Stimulated activated CD4-positive, alpha-beta T cell treated with anti-CD3 and anti-CD28 coated beads, Interleukin-1b, Interleukin-23, amount 100 ng/mL, for 1 hour (primary cell): Measurements from ENCODE around the gene NPHP4.

Experiments used
- DNase-seq, 2 donors: peaks; one replicate each; pipeline ENCODE4 v3.0.0-alpha.2; 2020; ENCODE audit warnings: low read depth in 2 of 2

Gene NPHP4

GRCh38 chr1:5950201-5950895, 41.9 kb downstream of the NPHP4 start:
- no peak for DNase-seq

DNA sequence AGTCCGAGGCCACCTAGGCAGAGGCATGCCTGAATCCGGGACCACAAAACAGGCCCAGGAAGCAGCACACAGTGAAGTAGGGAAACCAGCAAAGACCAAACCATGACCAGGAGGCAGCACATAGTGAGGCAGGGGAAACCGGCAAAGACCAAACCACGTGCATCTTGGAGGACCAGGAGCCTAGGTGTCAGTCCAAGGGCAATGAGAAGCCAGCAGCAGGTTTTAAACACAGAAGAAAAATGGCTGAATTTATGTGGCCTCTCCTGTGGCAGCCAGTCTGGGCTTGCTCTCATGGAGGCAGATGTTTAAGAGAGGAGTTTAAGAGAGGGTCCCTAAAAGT, 42.5 kb downstream of the NPHP4 start:
- no peak for DNase-seq

DNA sequence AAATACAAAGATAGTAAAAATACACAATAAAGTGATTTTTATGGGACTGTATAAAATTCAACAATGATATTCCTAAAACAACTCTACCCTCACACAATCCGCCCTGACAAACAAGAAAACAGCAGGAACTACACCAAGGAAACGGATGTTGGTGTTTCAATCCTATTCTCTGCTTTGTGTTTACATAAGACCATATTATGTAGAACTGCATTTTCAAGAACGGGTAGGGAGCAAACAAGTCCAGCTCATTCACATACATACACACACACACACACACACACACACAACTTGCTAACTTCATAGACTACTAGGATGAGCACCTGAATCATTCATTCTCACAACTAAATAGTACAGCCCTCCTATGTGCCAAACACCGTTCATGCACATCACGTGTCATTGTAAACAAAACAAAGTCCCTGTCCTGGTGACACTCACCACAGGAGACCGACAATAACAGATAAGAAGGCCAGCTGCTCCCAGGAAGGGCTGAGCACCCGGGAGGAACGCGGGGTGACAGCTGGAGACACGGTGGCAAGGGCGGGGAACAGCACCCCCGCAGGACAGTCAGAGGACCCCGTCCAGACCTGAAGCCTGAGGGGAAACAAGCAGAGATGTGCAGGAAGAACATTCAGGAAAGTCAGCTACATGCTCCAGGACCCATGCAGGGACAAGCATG, 43.0 kb downstream of the NPHP4 start:
- DNase-seq = no peak

- no peak for DNase-seq
These were observed 43.6 kb downstream of the NPHP4 start for GRCh38 chr1:5948681-5949005.

DNA sequence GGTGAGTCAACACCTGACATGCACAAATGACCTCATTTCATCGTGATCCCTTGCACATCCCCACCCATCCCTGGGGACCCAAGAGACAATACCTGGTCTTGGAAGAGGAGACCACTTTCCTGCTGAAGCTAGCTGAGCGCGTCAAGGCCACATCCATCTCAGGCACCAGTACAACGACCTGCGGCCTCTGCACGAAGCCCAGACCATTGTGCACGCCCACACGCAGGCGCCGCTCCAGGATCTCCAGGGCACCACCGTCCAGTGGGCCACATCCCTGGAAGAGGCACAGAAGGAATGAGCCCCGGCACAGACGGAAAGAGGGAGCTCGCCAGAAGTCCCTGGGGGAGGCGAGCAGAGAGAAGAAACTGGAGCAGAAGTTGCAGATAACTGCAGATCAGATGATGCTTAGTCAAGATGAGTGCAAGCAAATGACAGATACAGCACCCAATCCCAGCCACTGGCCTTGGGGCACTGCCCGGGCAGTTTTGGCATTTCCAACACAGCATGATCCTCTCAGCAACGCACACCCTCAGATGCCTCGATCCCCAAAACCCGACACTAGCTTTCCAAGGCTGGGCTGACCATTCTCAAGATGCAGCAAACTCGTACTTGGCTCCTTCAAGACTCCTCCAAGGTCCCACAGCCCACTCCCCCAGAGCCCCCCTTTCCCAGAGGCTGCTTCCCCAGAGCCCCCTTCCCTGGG, 44.1 kb downstream of the NPHP4 start:
- no peak for DNase-seq

GRCh38 chr1:5947071-5947821, 45.0 kb downstream of the NPHP4 start:
- no peak for DNase-seq

- no peak for DNase-seq
These were observed 46.8 kb downstream of the NPHP4 start for GRCh38 chr1:5945445-5945844.

GRCh38 chr1:5944843-5945167, 47.4 kb downstream of the NPHP4 start:
- DNase-seq = no peak

- DNase-seq = no peak
These were observed 47.9 kb downstream of the NPHP4 start for GRCh38 chr1:5944154-5944842.

GRCh38 chr1:5943343-5944124, 48.7 kb downstream of the NPHP4 start:
- no peak for DNase-seq

GRCh38 chr1:5941671-5942070, 50.6 kb downstream of the NPHP4 start:
- DNase-seq = no peak

DNA sequence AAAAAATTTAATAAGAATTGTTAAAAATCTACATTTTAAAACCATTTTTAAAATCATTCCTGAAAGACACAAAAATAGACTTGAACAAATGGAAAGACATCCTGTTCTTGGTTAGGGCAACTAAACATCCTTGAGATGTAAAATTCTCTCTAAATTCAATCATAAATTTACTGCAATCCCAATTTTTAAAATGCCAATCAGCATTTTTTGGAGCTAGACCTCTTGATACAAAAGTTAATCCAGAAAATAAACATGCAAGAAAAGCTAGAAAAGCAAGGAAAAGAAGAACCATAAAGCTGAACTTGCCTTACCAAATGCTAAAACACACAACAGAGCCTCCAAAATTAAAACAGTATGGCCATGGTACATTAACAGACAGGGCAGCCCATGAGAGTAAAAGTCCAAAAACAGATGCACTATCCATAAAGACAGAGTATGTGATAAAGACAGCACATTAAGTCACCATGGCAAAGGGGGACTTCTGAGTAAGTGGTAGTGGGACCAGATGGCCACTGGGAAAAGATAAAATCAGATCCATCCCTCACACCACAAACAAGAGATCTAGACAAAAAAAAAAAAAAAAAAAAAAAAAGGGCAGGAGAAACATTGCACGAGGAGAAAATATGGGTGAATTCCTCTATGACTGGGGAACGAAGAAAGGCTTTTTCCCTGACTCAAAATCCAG, 51.4 kb downstream of the NPHP4 start:
- DNase-seq = no peak

DNA sequence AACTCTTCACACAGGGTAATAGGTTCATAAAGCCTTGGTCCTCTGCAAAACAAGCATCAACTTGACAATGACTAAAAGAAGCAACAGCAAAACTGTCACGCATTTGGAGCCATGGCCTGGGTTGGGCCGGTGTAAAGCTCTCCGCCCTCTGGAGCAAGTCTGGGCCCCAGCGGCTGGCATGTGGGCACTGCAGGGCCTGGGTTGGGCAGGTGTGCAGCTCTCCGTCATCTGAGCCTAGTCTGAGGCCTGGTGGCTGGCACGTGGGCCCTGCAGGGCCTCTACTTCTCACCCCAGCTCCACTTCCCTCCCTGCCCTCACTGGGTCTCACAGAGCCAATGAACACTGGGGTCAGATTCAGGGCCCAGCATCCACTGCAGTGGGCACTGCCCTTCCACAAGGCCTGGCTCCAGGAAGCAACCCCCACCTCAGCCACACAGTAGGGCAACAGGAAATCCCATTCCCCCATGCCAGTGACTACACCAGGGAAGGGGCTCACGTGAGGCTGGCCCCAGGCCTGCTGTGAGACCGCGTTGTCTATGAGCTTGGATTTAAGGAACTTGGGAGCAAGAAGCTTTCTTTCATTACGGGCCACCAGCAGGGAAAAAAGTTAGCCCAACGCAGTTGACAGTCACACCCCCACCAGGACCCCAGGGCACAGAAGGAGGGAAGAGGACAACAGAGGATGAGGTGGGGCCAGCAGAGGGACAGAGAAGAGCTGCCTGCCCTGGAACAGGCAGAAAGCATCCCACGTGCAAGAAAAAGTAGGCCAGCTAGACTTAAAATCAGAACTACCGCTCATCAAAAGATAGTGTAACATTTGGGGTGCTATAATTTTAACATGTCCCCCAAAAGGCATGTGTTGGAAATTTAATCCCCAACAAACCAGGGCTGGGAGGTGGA, 52.7 kb downstream of the NPHP4 start:
- no peak for DNase-seq

GRCh38 chr1:5938101-5938646, 54.1 kb downstream of the NPHP4 start:
- no peak for DNase-seq

DNA sequence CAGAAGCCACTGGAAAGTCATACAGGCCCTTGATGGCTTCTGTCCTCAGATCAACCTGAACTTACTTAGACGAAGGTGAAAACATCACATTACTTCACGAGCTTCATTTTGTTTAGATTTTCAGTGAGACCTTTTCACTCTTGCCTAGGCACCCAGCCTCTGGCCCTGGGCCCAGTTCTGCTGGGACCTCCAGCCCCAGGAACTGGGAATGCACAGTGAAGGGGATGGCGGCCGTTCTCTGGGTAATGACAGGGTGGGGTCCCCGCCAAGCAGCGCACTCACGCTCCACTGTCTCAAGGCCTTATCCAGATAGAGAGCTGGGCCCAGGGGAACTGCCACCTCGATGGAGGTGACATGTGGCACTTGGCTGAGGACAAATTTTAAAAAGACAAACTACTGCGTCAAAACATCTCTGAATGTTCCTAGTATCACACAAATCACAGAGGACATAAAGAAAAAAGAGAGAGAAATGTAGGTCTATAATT, 54.8 kb downstream of the NPHP4 start:
- no peak for DNase-seq

DNA sequence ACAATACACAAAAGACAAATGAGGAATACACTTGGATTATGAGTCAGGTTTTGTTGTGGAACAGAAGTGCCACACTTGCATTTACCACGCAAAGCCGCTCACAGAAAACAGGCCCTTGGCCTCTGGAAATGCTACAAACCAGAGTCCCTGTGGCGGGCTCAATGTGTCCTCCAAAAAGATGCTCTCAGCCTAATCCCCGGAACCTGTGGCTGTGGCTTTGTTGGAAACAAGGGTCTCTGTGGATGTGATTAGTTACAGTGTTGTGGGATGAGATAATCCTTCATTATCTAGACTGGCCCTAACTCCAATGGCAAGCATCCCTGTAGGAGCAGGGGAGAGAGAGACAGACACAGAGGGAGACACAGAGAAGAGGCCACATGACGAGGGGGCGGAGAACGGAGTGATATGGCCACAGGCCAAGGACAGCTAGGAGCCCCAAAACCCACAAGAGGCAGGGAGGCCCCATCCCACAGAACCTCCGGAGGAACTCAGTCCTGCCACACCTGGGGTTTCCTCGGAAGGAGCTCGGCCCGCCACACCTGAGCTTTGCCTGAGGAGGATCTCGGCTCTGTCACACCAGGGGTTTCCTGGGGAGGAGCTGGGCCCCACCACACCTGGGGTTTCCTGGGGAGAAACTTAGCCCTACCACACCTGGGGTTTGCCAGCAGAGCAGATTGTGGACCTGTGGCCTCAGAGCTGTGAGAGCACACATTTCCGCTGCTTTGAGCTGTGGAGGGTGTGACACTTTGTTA, 55.4 kb downstream of the NPHP4 start:
- no peak for DNase-seq

- DNase-seq = no peak
These were observed 56.1 kb downstream of the NPHP4 start for GRCh38 chr1:5936126-5936525.

- DNase-seq = no peak
These were observed 57.2 kb downstream of the NPHP4 start for GRCh38 chr1:5935026-5935425.
